ENCODE results near the gene NTRK1.

Gene NTRK1

DNA sequence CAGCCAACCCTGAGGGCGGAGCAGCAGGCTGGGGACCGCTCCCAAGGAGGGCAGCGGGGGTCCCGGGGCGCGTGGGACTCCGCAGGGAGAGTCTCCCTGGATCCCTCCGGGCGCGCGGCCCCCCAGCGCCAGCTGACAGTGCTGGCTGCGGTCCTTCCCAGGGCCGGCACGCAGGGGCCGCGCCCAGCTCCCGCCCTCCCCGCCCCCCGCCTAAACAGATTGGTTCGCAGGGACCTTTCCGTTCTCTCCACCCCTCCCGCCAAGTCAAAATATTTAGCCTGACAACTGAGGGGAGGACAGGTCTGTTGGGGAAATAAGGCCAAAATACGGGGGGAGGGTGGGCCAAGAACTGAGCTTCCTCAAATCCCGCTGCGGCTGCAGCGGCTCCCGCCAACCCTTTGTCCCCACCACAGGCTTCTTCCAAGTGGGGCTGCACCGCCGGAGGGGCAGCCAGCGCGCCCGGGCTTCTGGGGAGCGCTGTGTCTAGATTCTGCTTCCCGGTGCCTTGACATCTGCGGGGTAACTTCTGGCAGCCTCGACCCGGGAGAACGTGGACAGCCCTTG is 1.6 kb upstream of the NTRK1 start, which contains the start of gene INSRR:
Gene INSRR (minus strand): TSS at position 159 of the 564 bp plus-strand sequence. CDS start 496 bp downstream, outside the sequence.
- DNase-seq, result no peak

DNA sequence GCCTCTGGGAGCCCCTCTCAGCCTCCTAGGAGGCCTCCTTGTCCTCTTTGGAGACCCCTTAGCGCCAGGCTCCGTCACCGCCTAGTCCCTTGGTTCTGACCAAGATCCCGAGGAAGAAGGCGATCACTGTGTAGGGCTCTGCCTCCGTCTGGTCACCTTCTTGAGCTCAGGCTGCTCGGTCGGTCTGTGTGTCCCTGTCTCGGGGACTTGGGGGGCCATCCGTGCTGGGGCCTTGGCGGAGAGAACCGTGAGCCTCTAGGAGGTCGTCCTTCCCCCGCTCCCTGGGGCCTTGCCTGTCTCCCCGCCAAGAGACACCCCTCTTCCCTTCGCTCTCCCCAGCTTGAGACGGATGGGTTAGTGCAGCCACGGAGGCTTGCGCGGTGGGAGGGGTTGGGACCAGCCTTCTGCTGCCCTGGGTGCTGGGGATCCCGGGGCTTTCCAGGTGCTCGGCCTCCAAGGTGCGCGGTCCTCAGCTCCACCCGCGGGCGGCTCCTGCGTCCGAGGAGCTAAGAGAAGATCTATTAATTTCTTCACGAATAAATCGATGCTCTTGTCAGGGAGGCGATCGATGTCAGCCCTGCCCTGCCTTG is 1.0 kb upstream of the NTRK1 start:
- peak; percentile 39 for DNase-seq

DNA sequence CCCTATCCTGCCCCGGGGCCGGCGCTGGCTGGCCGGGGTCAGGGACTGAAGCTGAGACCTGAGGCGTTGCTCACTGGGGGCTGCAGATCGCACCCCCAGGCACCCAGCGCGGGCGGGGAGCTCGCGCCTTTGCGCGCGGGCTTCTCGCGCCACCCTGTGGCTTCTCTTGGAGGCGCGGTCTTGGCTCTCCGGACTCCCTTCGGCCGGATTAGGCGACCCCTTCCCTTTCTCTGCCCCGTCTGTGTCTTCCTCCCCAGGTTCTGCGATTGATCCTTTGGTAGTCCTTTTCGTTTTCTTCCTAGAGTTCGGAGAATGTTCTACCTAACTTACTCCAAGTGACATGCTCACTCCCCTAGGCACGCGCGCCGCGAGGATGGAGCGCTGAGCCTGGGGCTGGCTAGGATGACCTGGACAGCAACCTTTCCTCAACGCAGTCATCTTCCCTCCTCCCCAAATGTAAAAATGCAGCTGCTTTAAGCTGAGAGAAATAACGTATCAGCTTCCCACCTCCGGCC is 495 bp upstream of the NTRK1 start:
- peak; percentile 72 for DNase-seq

DNA sequence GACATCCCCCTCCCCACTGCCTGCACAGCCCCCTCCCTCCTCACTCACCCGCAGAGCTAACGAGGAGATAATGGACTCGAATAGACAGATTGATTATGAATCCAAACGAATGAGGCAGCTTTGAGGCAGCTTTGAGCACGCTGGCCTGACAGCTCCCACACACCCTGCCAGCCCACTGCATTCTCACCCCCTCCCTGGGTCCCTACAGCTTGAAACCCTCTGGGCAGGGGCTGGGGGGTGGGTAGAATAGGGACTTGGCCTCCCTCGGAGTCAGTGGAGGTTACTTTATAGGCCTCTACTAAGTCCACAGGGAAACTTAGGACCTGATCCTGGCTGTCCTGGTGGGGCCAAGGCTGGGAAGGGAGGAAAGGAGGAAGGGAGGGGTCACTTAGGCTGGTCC is 1.9 kb downstream of the NTRK1 start:
- no peak for DNase-seq

DNA sequence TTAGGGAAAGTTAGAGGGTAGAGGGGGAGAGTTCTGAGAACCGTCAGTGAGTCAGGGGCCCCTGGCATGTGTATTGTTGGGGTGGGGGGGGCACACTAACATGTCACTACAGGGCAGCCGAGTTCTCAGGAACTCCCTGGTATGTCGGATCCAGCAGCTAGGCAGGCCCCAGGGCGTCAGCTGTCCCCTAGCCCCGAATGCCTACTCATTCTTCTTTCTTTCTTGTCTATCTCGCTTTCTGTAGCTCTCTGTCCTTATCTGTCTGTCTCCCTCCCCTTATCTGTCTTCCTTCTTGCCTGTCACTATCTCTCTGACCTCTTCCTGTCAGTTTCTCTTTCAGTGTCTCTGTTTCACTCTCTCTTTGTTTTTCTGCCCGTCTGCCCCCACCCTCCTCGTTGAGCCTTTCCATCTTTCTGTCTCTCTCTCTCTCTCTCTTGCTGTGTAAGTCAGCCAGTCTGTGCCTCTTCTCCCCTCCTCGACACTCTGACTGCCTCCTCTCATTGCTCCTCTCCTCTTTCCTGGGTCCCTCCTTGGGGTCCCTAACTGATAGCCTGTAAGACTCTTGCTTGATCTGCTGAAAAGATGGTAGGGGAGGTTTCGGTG is 2.4 kb downstream of the NTRK1 start:
- no peak for DNase-seq

- no peak for DNase-seq
Observed at GRCh38 chr1:156863631-156864030, 3.0 kb downstream of the NTRK1 start.

DNA sequence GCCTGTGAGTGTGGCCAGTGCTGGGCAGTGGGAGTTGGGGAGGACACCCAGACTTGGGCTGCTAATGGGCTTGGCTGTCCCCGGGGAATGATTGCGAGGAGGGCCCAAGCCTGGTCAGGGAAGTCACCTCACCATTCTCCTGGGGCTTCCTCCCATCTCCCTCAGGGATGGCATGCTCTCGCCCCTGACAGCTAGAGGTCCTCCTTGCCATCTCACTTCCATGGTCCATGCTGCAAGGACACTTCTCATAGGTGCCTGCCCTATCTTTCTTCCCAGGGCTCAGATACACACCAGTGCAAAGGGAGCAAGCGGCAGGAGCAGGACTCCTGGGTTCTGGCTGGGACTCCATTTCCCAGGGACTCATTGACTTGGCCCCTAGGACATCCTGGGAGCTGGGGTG is 4.1 kb downstream of the NTRK1 start:
- no peak for DNase-seq

- DNase-seq, result no peak
Observed at GRCh38 chr1:156865258-156865657, 4.6 kb downstream of the NTRK1 start.

DNA sequence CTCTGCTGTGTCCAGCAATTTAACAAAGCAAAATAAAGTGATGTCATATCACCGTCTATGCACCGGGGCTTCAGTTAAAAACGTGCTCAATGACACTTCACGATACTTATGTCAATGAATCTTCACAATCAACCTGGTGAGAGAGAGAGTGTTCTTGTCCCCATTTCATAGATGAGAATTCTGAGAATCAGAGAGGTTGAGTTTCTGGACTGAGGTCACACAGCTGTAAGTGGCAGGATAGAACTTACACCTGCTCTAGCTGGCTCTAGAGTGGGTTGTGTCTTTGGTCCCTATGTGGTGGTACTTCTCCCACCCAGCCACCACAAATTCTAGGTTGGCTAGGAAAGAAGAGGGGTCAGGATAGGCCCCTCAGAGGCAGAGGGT is 5.2 kb downstream of the NTRK1 start:
- no peak for DNase-seq

- no peak for DNase-seq
Observed at GRCh38 chr1:156866249-156866909, 5.7 kb downstream of the NTRK1 start.

GRCh38 chr1:156868341-156868740 is 7.7 kb downstream of the NTRK1 start:
- DNase-seq, result no peak

GRCh38 chr1:156869455-156869854 is 8.8 kb downstream of the NTRK1 start:
- no peak for DNase-seq

DNA sequence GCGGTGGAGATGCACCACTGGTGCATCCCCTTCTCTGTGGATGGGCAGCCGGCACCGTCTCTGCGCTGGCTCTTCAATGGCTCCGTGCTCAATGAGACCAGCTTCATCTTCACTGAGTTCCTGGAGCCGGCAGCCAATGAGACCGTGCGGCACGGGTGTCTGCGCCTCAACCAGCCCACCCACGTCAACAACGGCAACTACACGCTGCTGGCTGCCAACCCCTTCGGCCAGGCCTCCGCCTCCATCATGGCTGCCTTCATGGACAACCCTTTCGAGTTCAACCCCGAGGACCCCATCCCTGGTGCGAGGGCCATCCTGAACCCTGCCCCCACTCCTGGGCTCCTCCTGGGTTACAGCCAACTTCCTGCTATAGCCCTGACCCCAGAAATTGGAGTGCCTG is 13.0 kb downstream of the NTRK1 start:
- DNase-seq, result no peak

DNA sequence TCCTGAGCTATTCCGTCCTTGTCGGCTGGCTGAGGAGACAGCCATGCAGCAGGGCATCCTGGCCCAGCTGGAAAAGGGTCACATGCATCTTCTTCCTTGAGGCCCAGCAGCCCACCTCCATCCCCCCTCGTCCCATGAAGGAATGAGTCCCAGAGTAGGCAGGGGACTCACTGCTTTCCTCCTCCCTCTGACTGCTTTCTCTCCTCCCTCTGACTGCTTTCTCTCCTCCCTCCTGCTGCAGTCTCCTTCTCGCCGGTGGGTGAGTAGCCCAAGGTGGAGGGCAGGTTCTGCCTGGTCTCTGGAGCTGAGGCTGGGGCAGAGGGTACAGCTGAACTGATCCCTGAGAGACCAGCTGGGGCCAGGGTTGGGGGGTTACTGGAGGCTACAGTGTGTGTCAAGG is 13.5 kb downstream of the NTRK1 start:
- no peak for DNase-seq

DNA sequence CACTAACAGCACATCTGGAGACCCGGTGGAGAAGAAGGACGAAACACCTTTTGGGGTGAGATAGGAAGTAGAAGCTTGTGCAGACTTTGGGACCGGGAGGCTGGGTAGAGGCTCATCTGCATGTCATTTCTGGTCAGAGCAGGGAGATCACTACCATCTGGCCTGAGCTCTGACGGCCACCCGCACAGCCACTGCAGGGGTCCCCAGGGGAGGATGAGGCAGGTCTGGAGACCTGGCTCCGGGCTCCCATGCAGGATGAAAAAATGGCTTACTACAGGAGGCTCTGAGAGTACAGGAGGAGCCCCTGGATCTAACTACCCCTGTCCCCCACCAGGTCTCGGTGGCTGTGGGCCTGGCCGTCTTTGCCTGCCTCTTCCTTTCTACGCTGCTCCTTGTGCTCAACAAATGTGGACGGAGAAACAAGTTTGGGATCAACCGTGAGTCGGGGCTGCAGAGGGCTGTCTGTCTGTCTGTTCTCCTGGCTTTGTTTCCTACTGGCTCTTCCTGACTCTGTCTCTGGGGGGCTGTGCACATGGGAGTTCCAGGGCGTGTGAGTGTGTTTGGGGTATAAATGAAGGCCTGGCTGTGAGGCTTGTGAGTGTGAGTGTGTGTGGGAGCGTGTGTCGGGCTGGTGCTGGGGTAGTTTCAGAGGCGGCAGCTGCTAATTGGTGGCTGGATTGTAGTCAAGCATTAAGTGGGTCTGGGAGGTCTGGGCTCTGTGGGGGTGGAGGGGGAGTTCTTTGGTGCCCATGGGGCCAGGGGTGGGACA is 14.1 kb downstream of the NTRK1 start:
- DNase-seq, result no peak

DNA sequence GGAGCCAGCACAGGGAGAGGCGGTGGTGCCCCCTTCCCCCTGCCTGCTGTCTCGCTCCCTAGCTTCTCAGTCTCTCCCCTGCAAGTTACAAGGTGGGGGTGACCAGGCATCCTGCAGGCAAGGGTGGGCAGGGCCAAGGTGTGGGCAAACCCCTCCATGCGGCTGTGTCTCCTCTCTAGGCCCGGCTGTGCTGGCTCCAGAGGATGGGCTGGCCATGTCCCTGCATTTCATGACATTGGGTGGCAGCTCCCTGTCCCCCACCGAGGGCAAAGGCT is 14.6 kb downstream of the NTRK1 start:
- no peak for DNase-seq

DNA sequence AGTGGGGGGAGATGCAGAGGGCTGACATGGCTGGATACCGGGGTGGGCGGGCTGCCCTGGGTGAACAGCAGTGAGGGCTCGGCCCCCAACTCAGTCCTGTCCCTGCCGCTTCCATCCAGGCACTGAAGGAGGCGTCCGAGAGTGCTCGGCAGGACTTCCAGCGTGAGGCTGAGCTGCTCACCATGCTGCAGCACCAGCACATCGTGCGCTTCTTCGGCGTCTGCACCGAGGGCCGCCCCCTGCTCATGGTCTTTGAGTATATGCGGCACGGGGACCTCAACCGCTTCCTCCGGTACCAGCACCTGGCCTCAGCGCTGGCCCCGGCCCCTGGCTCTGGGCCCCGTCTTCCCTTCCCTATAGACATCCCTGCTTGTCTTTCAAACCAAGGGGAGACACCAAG is 15.6 kb downstream of the NTRK1 start:
- DNase-seq, result no peak

GRCh38 chr1:156877433-156878170 is 16.9 kb downstream of the NTRK1 start:
- no peak for DNase-seq

GRCh38 chr1:156879876-156880275 is 19.2 kb downstream of the NTRK1 start:
- DNase-seq, result no peak

GRCh38 chr1:156880473-156880872 is 19.8 kb downstream of the NTRK1 start:
- DNase-seq, result no peak

DNA sequence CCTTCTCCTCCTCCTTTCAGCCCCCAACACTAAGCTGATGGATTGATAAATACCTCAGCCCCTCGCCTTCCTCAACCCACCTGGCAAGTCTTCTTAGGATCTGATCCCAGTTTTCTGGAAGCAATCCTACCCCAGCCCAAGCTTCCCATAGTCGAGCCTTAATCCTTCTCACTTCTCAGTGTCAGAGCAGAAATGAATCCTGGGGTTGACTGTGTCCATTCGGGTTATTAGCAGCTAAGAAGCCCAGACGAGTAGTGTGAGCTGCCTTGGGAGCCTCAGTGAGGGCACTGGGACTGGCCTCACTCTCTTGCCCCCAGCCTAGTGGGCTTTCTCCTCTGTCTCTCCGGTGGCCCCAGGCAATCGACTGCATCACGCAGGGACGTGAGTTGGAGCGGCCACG is 20.4 kb downstream of the NTRK1 start:
- DNase-seq, result no peak

GRCh38 chr1:156881663-156882062 is 21.0 kb downstream of the NTRK1 start:
- DNase-seq, result no peak

GRCh38 chr1:156882543-156882942 is 21.9 kb downstream of the NTRK1 start:
- no peak for DNase-seq

All from activated CD4-positive, CD25-positive, alpha-beta regulatory T cell treated with anti-CD3 and anti-CD28 coated beads, Interleukin-2, amount 50 U/mL, for 72 hours (primary cell).